22Rv1 (cell line): ENCODE data around the gene SLC26A2.

Source experiments
- ZFX ChIP-seq: fragments of 450-650 bp; IDR thresholded peaks from 2 replicates; pipeline ENCODE4 v1.6.1; 2017; ENCODE audit warnings: antibody characterized with exemption, borderline replicate concordance
- TF ChIP-seq, protein P1 (sequence below): fragments of 450-650 bp; IDR thresholded peaks from 2 replicates; pipeline ENCODE4 v1.5.1; 2017; ENCODE audit warnings: mild to moderate bottlenecking

DNA sequence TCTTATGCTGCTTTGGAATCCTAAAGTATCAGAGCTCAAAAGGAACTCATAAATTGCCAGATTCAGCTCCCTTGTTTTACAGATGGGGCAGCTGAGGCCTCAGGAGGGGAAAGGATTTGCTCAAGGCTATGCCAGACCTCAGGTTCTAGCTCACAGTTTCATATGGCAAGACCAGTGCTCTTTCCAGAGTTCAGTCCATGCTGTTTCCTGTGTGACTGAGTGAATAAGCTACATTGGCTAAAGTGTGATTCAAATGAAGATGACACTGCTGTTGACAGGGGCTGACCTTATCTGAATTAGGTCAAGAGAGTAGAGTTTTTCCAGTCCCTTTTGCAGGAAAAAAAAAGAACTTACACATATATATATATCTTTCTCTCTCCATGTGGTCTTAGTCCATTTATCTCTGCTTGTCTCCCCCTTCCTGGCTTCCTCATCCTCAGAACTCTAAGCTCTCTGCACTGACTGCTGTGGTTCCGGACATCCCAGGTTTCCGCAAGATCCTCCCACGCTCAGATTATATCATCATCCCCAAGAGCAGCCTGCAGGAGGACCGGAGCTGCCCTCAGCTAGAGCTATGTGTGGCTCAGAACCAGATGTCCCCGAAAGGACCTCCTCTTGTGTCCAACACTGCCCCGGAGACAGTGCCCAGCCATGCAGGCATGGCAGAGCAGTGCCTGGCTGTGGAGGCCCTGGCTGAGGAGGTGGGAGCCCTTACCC, 49.3 kb downstream of the SLC26A2 start:
- no peak for TF ChIP-seq ZFX
- TF ChIP-seq, protein P1, sequence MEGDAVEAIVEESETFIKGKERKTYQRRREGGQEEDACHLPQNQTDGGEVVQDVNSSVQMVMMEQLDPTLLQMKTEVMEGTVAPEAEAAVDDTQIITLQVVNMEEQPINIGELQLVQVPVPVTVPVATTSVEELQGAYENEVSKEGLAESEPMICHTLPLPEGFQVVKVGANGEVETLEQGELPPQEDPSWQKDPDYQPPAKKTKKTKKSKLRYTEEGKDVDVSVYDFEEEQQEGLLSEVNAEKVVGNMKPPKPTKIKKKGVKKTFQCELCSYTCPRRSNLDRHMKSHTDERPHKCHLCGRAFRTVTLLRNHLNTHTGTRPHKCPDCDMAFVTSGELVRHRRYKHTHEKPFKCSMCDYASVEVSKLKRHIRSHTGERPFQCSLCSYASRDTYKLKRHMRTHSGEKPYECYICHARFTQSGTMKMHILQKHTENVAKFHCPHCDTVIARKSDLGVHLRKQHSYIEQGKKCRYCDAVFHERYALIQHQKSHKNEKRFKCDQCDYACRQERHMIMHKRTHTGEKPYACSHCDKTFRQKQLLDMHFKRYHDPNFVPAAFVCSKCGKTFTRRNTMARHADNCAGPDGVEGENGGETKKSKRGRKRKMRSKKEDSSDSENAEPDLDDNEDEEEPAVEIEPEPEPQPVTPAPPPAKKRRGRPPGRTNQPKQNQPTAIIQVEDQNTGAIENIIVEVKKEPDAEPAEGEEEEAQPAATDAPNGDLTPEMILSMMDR = no peak
